Measurements from ENCODE around the gene NOL9.

GRCh38 chr1:6491480-6491962 lies 62.8 kb downstream of the NOL9 start, which contains the start of gene PLEKHG5:
- no peak for TF ChIP-seq POLR2AphosphoS5 (IDR thresholded peaks at IDR 0.05; ENCODE audit: low read length)
- no peak for TF ChIP-seq SIN3A (IDR thresholded peaks at IDR 0.05; ENCODE audit: low read depth, low read length)
